Measurements from ENCODE around the gene SPRR2D. TPM values are rescaled to one million over a fixed set of nuclear protein-coding genes. Genes with fewer than 3 reads are reported as not detected.

The SPRR2D gene
- total RNA-seq, 2 donors from 2014 or later: not detected

GRCh38 chr1:153049211-153049610 is 8.3 kb upstream of the SPRR2D start:
- no peaks in the 10 kb centered on the region for H3K27me3 ChIP-seq (replicated peaks; ENCODE audit: insufficient read depth)
- intact Hi-C loops (cut with DNase I): no loop called here
- no peaks in the 10 kb centered on the region for H3K36me3 ChIP-seq
- no peaks in the 10 kb centered on the region for H3K9me3 ChIP-seq
- no peak overlapping the region for H3K4me3 ChIP-seq
- no peak overlapping the region for H3K27ac ChIP-seq
- no peak for TF ChIP-seq POLR2AphosphoS5 (IDR thresholded peaks at IDR 0.05)
- TF ChIP-seq POLR2A (IDR thresholded peaks at IDR 0.05): no peak
- TF ChIP-seq CTCF (IDR thresholded peaks at IDR 0.05): no peak
- DNase-seq (ENCODE audit: low spot score): no peak
- WGBS: 86% methylated on average over 2 of the region's 2 CpGs
- H3K4me1 ChIP-seq (replicated peaks): no peaks in the 10 kb centered on the region

- intact Hi-C loops (cut with DNase I): no loop called here
- Histone ChIP-seq H3K9me3 (no peaks in the 10 kb centered on the region), H3K27me3 (replicated peaks; ENCODE audit: insufficient read depth) (no peaks in the 10 kb centered on the region), H3K36me3 (no peaks in the 10 kb centered on the region), H3K27ac (no peak overlapping the region), H3K4me3 (no peak overlapping the region), H3K4me1 (replicated peaks) (no peaks in the 10 kb centered on the region)
- TF ChIP-seq CTCF (IDR thresholded peaks at IDR 0.05) (no peak), POLR2AphosphoS5 (IDR thresholded peaks at IDR 0.05) (no peak), POLR2A (IDR thresholded peaks at IDR 0.05) (no peak)
- WGBS: 75% methylated on average over 1 of the region's 1 CpG
- no peak for DNase-seq (ENCODE audit: low spot score)
Observed at GRCh38 chr1:153035211-153035610, 5.7 kb downstream of the SPRR2D start.

GRCh38 chr1:153032677-153033308 is 8.1 kb downstream of the SPRR2D start:
- Histone ChIP-seq H3K9me3 (no peaks in the 10 kb centered on the region), H3K27ac (no peak overlapping the region), H3K27me3 (replicated peaks; ENCODE audit: insufficient read depth) (no peaks in the 10 kb centered on the region), H3K4me1 (replicated peaks) (no peaks in the 10 kb centered on the region), H3K36me3 (no peaks in the 10 kb centered on the region), H3K4me3 (no peak overlapping the region)
- WGBS: 30% methylated on average over 3 of the region's 3 CpGs
- intact Hi-C loops (cut with DNase I): no loop called here
- no peak for DNase-seq (ENCODE audit: low spot score)
- TF ChIP-seq CTCF (IDR thresholded peaks at IDR 0.05) (no peak), POLR2AphosphoS5 (IDR thresholded peaks at IDR 0.05) (no peak), POLR2A (IDR thresholded peaks at IDR 0.05) (no peak)

GRCh38 chr1:153032073-153032472 is 8.8 kb downstream of the SPRR2D start:
- no peaks in the 10 kb centered on the region for H3K36me3 ChIP-seq
- no peak for DNase-seq (ENCODE audit: low spot score)
- no peaks in the 10 kb centered on the region for H3K9me3 ChIP-seq
- H3K4me3 ChIP-seq: no peak overlapping the region
- no peaks in the 10 kb centered on the region for H3K4me1 ChIP-seq (replicated peaks)
- intact Hi-C loops (cut with DNase I): no loop called here
- no peak for TF ChIP-seq CTCF (IDR thresholded peaks at IDR 0.05)
- TF ChIP-seq POLR2AphosphoS5 (IDR thresholded peaks at IDR 0.05): no peak
- no peak for TF ChIP-seq POLR2A (IDR thresholded peaks at IDR 0.05)
- H3K27me3 ChIP-seq (replicated peaks; ENCODE audit: insufficient read depth): no peaks in the 10 kb centered on the region
- no peak overlapping the region for H3K27ac ChIP-seq

- Histone ChIP-seq H3K36me3 (no peaks in the 10 kb centered on the region), H3K4me3 (no peak within 1 kb of the TSS), H3K27ac (no peak within 1 kb of the TSS), H3K27me3 (replicated peaks; ENCODE audit: insufficient read depth) (no peaks in the 10 kb centered on the region), H3K4me1 (replicated peaks) (no peaks in the 10 kb centered on the region), H3K9me3 (no peaks in the 10 kb centered on the region)
- intact Hi-C loops (cut with DNase I): no loop called here
- no peak for DNase-seq (ENCODE audit: low spot score)
- TF ChIP-seq CTCF (IDR thresholded peaks at IDR 0.05): no peak
- no peak for TF ChIP-seq POLR2A (IDR thresholded peaks at IDR 0.05)
- TF ChIP-seq POLR2AphosphoS5 (IDR thresholded peaks at IDR 0.05): no peak
Observed at GRCh38 chr1:153030895-153031294, 10.0 kb downstream of the SPRR2D start, which contains the start of gene SPRR1B. SPRR1B (plus strand) TSS chr1:153031203; CDS start chr1:153032346, 1,143 bp downstream.

Measured in prostate gland (tissue), 2 donors.